SU-DHL-6 (cell line): ENCODE measurements around the gene ECHDC3.

Experiments used
- H2AFZ ChIP-seq: fragments of 200-600 bp; sonication (generic); 2 replicates; pipeline ENCODE4 v1.6.1; 2014; ENCODE audit warnings: low read depth, mild to moderate bottlenecking, moderate library complexity, mixed read lengths, antibody characterized with exemption, low read length; ENCODE audit not compliant: severe bottlenecking
- H3F3A ChIP-seq: fragments of 200-600 bp; shearing (Covaris generic); 2 replicates; pipeline ENCODE4 v1.6.0; 2016; ENCODE audit warnings: antibody characterized with exemption, mild to moderate bottlenecking; ENCODE audit not compliant: insufficient read depth
- H3K27ac ChIP-seq: fragments of 200-600 bp; sonication (generic); 2 replicates; pipeline ENCODE4 v1.5.1; 2016; ENCODE audit warnings: low read depth, mild to moderate bottlenecking, low read length, moderate library complexity, mixed read lengths
- H3K27me3 ChIP-seq: fragments of 200-600 bp; sonication (generic), shearing (Covaris generic); 2 replicates; pipeline ENCODE4 v1.6.0; 2014; ENCODE audit warnings: mild to moderate bottlenecking, low read length
- H3K36me3 ChIP-seq: fragments of 200-600 bp; sonication (generic); 2 replicates; pipeline ENCODE4 v1.6.1; 2014; ENCODE audit warnings: mild to moderate bottlenecking, low read length, mixed read lengths
- H3K4me2 ChIP-seq: fragments of 300-600, 200-600 bp; shearing (Covaris generic), sonication (generic); 2 replicates; pipeline ENCODE4 v1.6.0; 2014; ENCODE audit warnings: low read length, low read depth, mild to moderate bottlenecking; ENCODE audit not compliant: poor library complexity, severe bottlenecking
- H3K4me3 ChIP-seq: fragments of 200-600 bp; sonication (generic); 2 replicates; pipeline ENCODE4 v1.5.1; 2014; ENCODE audit warnings: antibody characterized with exemption, low read length, mild to moderate bottlenecking, mixed read lengths; ENCODE audit not compliant: insufficient read depth, poor library complexity, severe bottlenecking
- H3K79me2 ChIP-seq: fragments of 200-600 bp; sonication (generic); 2 replicates; pipeline ENCODE4 v1.6.1; 2014; ENCODE audit warnings: mild to moderate bottlenecking, low read length, moderate library complexity; ENCODE audit not compliant: insufficient read depth
- H3K9ac ChIP-seq: fragments of 200-600 bp; sonication (generic); 2 replicates; pipeline ENCODE4 v1.7.0; 2014; ENCODE audit warnings: mild to moderate bottlenecking, low read length
- H3K9me2 ChIP-seq: fragments of 200-600 bp; sonication (generic); replicated peaks from 2 replicates; pipeline ENCODE4 v1.6.1; 2014; ENCODE audit warnings: low read length; ENCODE audit not compliant: insufficient read depth
- H3K9me3 ChIP-seq: fragments of 200-600 bp; sonication (generic); 2 replicates; pipeline ENCODE4 v1.6.1; 2014; ENCODE audit warnings: low read length, mixed read lengths; ENCODE audit not compliant: insufficient read depth
- H4K20me1 ChIP-seq: fragments of 200-600 bp; sonication (generic); 2 replicates; pipeline ENCODE4 v1.6.1; 2014; ENCODE audit warnings: low read depth, mild to moderate bottlenecking, antibody characterized with exemption, low read length, moderate library complexity, mixed read lengths
- CTCF ChIP-seq: fragments of 200-600 bp; sonication (generic); IDR thresholded peaks from one replicate; pipeline ENCODE4 v1.5.1; 2017; ENCODE audit warnings: antibody characterized with exemption, mild to moderate bottlenecking, low read length, moderate library complexity; ENCODE audit not compliant: insufficient read depth, poor library complexity, severe bottlenecking
- EZH2phosphoT487 ChIP-seq: fragments of 200-600 bp; sonication (generic), shearing (Covaris generic); conservative IDR thresholded peaks from 2 replicates; pipeline ENCODE4 v1.6.1; 2018; ENCODE audit warnings: mild to moderate bottlenecking, antibody characterized with exemption, low read length, moderate library complexity, mixed read lengths

The ECHDC3 gene

GRCh38 chr10:11742009-11742778 lies at the start of gene ECHDC3:
Gene ECHDC3, plus strand, starts transcription at chr10:11742382. Its CDS starts 195 bp downstream, at chr10:11742577.
- H3K9me2 ChIP-seq = no peaks in the 10 kb centered on the region
- H3K9ac ChIP-seq = no peak within 1 kb of the TSS
- no peaks in the 10 kb centered on the region for H3K79me2 ChIP-seq
- H3K27ac ChIP-seq = no peak within 1 kb of the TSS
- H3K4me2 ChIP-seq = no peak within 1 kb of the TSS
- TF ChIP-seq CTCF (no peak), EZH2phosphoT487 (no peak)
- H4K20me1 ChIP-seq = no peaks in the 10 kb centered on the region
- no peak within 1 kb of the TSS for H3K4me3 ChIP-seq
- H3K9me3 ChIP-seq = no peaks in the 10 kb centered on the region
- no peaks in the 10 kb centered on the region for H3F3A ChIP-seq
- no peaks in the 10 kb centered on the region for H3K27me3 ChIP-seq
- H3K36me3 ChIP-seq = no peaks in the 10 kb centered on the region
- H2AFZ ChIP-seq = no peak within 1 kb of the TSS

GRCh38 chr10:11693376-11693775 lies 48.8 kb upstream of the ECHDC3 start:
- no peak overlapping the region for H3K4me2 ChIP-seq
- no peak for TF ChIP-seq CTCF
- TF ChIP-seq EZH2phosphoT487 = no peak
- H3K9me2 ChIP-seq = no peaks in the 10 kb centered on the region

GRCh38 chr10:11695779-11696178 lies 46.4 kb upstream of the ECHDC3 start:
- no peaks in the 10 kb centered on the region for H4K20me1 ChIP-seq
- no peaks in the 10 kb centered on the region for H3K36me3 ChIP-seq
- H3K27ac ChIP-seq = no peak overlapping the region
- H3K79me2 ChIP-seq = no peaks in the 10 kb centered on the region
- no peak overlapping the region for H3K4me2 ChIP-seq
- no peak overlapping the region for H3K4me3 ChIP-seq
- no peaks in the 10 kb centered on the region for H3F3A ChIP-seq
- TF ChIP-seq CTCF (no peak), EZH2phosphoT487 (no peak)
- H3K9me2 ChIP-seq = no peaks in the 10 kb centered on the region
- H3K27me3 ChIP-seq = no peaks in the 10 kb centered on the region
- no peak overlapping the region for H3K9ac ChIP-seq
- no peak overlapping the region for H2AFZ ChIP-seq
- no peaks in the 10 kb centered on the region for H3K9me3 ChIP-seq

More at GRCh38 chr10:11693376-11693775, 48.8 kb upstream of the ECHDC3 start:
- H3K79me2 ChIP-seq = no peaks in the 10 kb centered on the region
- H2AFZ ChIP-seq = no peak overlapping the region
- no peaks in the 10 kb centered on the region for H4K20me1 ChIP-seq
- H3K4me3 ChIP-seq = no peak overlapping the region
- H3K36me3 ChIP-seq = no peaks in the 10 kb centered on the region
- no peaks in the 10 kb centered on the region for H3K9me3 ChIP-seq
- no peak overlapping the region for H3K27ac ChIP-seq
- no peaks in the 10 kb centered on the region for H3K27me3 ChIP-seq
- H3K9ac ChIP-seq = no peak overlapping the region
- H3F3A ChIP-seq = no peaks in the 10 kb centered on the region
